Activated T-cell treated with anti-CD3 and anti-CD28 coated beads, Interleukin-2, amount 50 U/mL, for 24 hours (primary cell): ENCODE measurements around the gene HS3ST3B1.

Source experiments
- DNase-seq: peaks from one replicate; pipeline ENCODE4 v3.0.0-alpha.2; 2020
- H3K27ac Mint-ChIP-seq: 2 replicates; pipeline ENCODE4 v1.8.0; 2020; ENCODE audit warnings: mild to moderate bottlenecking, mixed read lengths
- H3K27me3 Mint-ChIP-seq: 2 replicates; pipeline ENCODE4 v1.8.0; 2020; ENCODE audit warnings: mixed read lengths
- H3K36me3 Mint-ChIP-seq: 2 replicates; pipeline ENCODE4 v1.8.0; 2020; ENCODE audit warnings: low read depth, mixed read lengths
- H3K4me1 Mint-ChIP-seq: 2 replicates; pipeline ENCODE4 v1.8.0; 2020; ENCODE audit warnings: low read depth, mixed read lengths
- H3K4me3 Mint-ChIP-seq: 2 replicates; pipeline ENCODE4 v1.8.0; 2020; ENCODE audit warnings: mild to moderate bottlenecking, moderate library complexity, mixed read lengths
- H3K9me3 Mint-ChIP-seq: 2 replicates; pipeline ENCODE4 v1.8.0; 2020; ENCODE audit warnings: mixed read lengths

HS3ST3B1 gene

GRCh38 chr17:14340857-14341754 is 40.2 kb downstream of the HS3ST3B1 start:
- no peaks in the 10 kb centered on the region for H3K27me3 Mint-ChIP-seq
- H3K9me3 Mint-ChIP-seq: no peaks in the 10 kb centered on the region
- DNase-seq: no peak
- peaks cover 54% of the 10 kb centered on the region for H3K4me1 Mint-ChIP-seq
- H3K4me3 Mint-ChIP-seq: no peak overlapping the region
- H3K36me3 Mint-ChIP-seq: peaks cover 31% of the 10 kb centered on the region
- peak overlapping the region; percentile 90 for H3K27ac Mint-ChIP-seq

- no peaks in the 10 kb centered on the region for H3K27me3 Mint-ChIP-seq
- DNase-seq: no peak
- peak overlapping the region; percentile 50 for H3K27ac Mint-ChIP-seq
- no peak overlapping the region for H3K4me3 Mint-ChIP-seq
- no peaks in the 10 kb centered on the region for H3K9me3 Mint-ChIP-seq
- peaks cover 38% of the 10 kb centered on the region for H3K36me3 Mint-ChIP-seq
- H3K4me1 Mint-ChIP-seq: peaks cover 51% of the 10 kb centered on the region
Measured at GRCh38 chr17:14341866-14342265, 41.0 kb downstream of the HS3ST3B1 start.

- H3K4me1 Mint-ChIP-seq: peaks cover 33% of the 10 kb centered on the region
- DNase-seq: no peak
- H3K4me3 Mint-ChIP-seq: no peak overlapping the region
- no peaks in the 10 kb centered on the region for H3K9me3 Mint-ChIP-seq
- H3K36me3 Mint-ChIP-seq: peaks cover 62% of the 10 kb centered on the region
- H3K27me3 Mint-ChIP-seq: no peaks in the 10 kb centered on the region
- H3K27ac Mint-ChIP-seq: peak overlapping the region; percentile 71
Measured at GRCh38 chr17:14346801-14347200, 45.9 kb downstream of the HS3ST3B1 start.

- Mint-ChIP-seq H3K36me3 (peaks cover 38% of the 10 kb centered on the region), H3K4me1 (peaks cover 35% of the 10 kb centered on the region), H3K9me3 (no peaks in the 10 kb centered on the region), H3K4me3 (no peak overlapping the region), H3K27me3 (no peaks in the 10 kb centered on the region), H3K27ac (no peak overlapping the region)
- no peak for DNase-seq
Measured at GRCh38 chr17:14351493-14351892, 50.6 kb downstream of the HS3ST3B1 start.

GRCh38 chr17:14352136-14352535 is 51.3 kb downstream of the HS3ST3B1 start:
- DNase-seq: no peak
- no peak overlapping the region for H3K27ac Mint-ChIP-seq
- no peak overlapping the region for H3K4me3 Mint-ChIP-seq
- peaks cover 31% of the 10 kb centered on the region for H3K4me1 Mint-ChIP-seq
- no peaks in the 10 kb centered on the region for H3K27me3 Mint-ChIP-seq
- no peaks in the 10 kb centered on the region for H3K9me3 Mint-ChIP-seq
- peaks cover 32% of the 10 kb centered on the region for H3K36me3 Mint-ChIP-seq

GRCh38 chr17:14353861-14354474 is 53.1 kb downstream of the HS3ST3B1 start:
- no peak overlapping the region for H3K27ac Mint-ChIP-seq
- H3K4me3 Mint-ChIP-seq: no peak overlapping the region

GRCh38 chr17:14354807-14355206 is 53.9 kb downstream of the HS3ST3B1 start:
- Mint-ChIP-seq H3K27ac (no peak overlapping the region), H3K36me3 (peaks cover 6% of the 10 kb centered on the region), H3K27me3 (no peaks in the 10 kb centered on the region), H3K9me3 (no peaks in the 10 kb centered on the region), H3K4me1 (peaks cover 23% of the 10 kb centered on the region), H3K4me3 (no peak overlapping the region)
- DNase-seq: no peak

More at GRCh38 chr17:14353861-14354474, 53.1 kb downstream of the HS3ST3B1 start:
- H3K4me1 Mint-ChIP-seq: peaks cover 15% of the 10 kb centered on the region
- no peaks in the 10 kb centered on the region for H3K9me3 Mint-ChIP-seq
- H3K27me3 Mint-ChIP-seq: no peaks in the 10 kb centered on the region
- H3K36me3 Mint-ChIP-seq: peaks cover 14% of the 10 kb centered on the region
- DNase-seq: no peak

- no peaks in the 10 kb centered on the region for H3K27me3 Mint-ChIP-seq
- no peak overlapping the region for H3K27ac Mint-ChIP-seq
- peaks cover 20% of the 10 kb centered on the region for H3K4me1 Mint-ChIP-seq
- H3K4me3 Mint-ChIP-seq: no peak overlapping the region
- DNase-seq: no peak
- H3K36me3 Mint-ChIP-seq: no peaks in the 10 kb centered on the region
- H3K9me3 Mint-ChIP-seq: no peaks in the 10 kb centered on the region
Measured at GRCh38 chr17:14355556-14355955, 54.7 kb downstream of the HS3ST3B1 start.

GRCh38 chr17:14359163-14360020 is 58.5 kb downstream of the HS3ST3B1 start:
- H3K27ac Mint-ChIP-seq: no peak overlapping the region
- peaks cover 16% of the 10 kb centered on the region for H3K4me1 Mint-ChIP-seq
- H3K27me3 Mint-ChIP-seq: no peaks in the 10 kb centered on the region
- no peak overlapping the region for H3K4me3 Mint-ChIP-seq
- no peaks in the 10 kb centered on the region for H3K9me3 Mint-ChIP-seq
- DNase-seq: peak; percentile 55
- no peaks in the 10 kb centered on the region for H3K36me3 Mint-ChIP-seq

- no peak overlapping the region for H3K4me3 Mint-ChIP-seq
- peaks cover 16% of the 10 kb centered on the region for H3K4me1 Mint-ChIP-seq
- no peaks in the 10 kb centered on the region for H3K27me3 Mint-ChIP-seq
- no peak for DNase-seq
- H3K9me3 Mint-ChIP-seq: no peaks in the 10 kb centered on the region
- no peaks in the 10 kb centered on the region for H3K36me3 Mint-ChIP-seq
- no peak overlapping the region for H3K27ac Mint-ChIP-seq
Measured at GRCh38 chr17:14360856-14361255, 60.0 kb downstream of the HS3ST3B1 start.

- H3K27ac Mint-ChIP-seq: no peak overlapping the region
- no peak overlapping the region for H3K4me3 Mint-ChIP-seq
- H3K9me3 Mint-ChIP-seq: no peaks in the 10 kb centered on the region
- H3K27me3 Mint-ChIP-seq: no peaks in the 10 kb centered on the region
- no peak for DNase-seq
- no peaks in the 10 kb centered on the region for H3K36me3 Mint-ChIP-seq
- H3K4me1 Mint-ChIP-seq: peaks cover 16% of the 10 kb centered on the region
Measured at GRCh38 chr17:14361470-14361869, 60.6 kb downstream of the HS3ST3B1 start.

- Mint-ChIP-seq H3K4me1 (peaks cover 16% of the 10 kb centered on the region), H3K9me3 (no peaks in the 10 kb centered on the region), H3K27me3 (no peaks in the 10 kb centered on the region), H3K36me3 (no peaks in the 10 kb centered on the region), H3K4me3 (no peak overlapping the region), H3K27ac (no peak overlapping the region)
- no peak for DNase-seq
Measured at GRCh38 chr17:14361945-14362508, 61.1 kb downstream of the HS3ST3B1 start.

- no peaks in the 10 kb centered on the region for H3K27me3 Mint-ChIP-seq
- no peak overlapping the region for H3K27ac Mint-ChIP-seq
- no peaks in the 10 kb centered on the region for H3K36me3 Mint-ChIP-seq
- peaks cover under 1% of the 10 kb centered on the region for H3K4me1 Mint-ChIP-seq
- DNase-seq: no peak
- no peak overlapping the region for H3K4me3 Mint-ChIP-seq
- H3K9me3 Mint-ChIP-seq: no peaks in the 10 kb centered on the region
Measured at GRCh38 chr17:14366199-14366598, 65.3 kb downstream of the HS3ST3B1 start.

GRCh38 chr17:14372461-14372860 is 71.6 kb downstream of the HS3ST3B1 start:
- no peak overlapping the region for H3K4me3 Mint-ChIP-seq
- no peaks in the 10 kb centered on the region for H3K36me3 Mint-ChIP-seq
- no peaks in the 10 kb centered on the region for H3K9me3 Mint-ChIP-seq
- no peaks in the 10 kb centered on the region for H3K27me3 Mint-ChIP-seq
- H3K27ac Mint-ChIP-seq: no peak overlapping the region
- H3K4me1 Mint-ChIP-seq: no peaks in the 10 kb centered on the region
- DNase-seq: no peak
